Measurements from ENCODE around the gene KTN1.

The KTN1 gene

GRCh38 chr14:55611859-55612258 is 31.9 kb downstream of the KTN1 start:
- peaks cover 31% of the 10 kb centered on the region for H3K4me1 ChIP-seq (ENCODE audit: control insufficient read depth, insufficient read depth, low read length)
- H3K4me3 ChIP-seq (ENCODE audit: low read depth, low read length): no peak overlapping the region
- H3K27ac ChIP-seq (ENCODE audit: low read depth, low read length): no peak overlapping the region
- no peak overlapping the region for H3K9ac ChIP-seq (ENCODE audit: low read length)
- H3K36me3 ChIP-seq (ENCODE audit: control insufficient read depth, insufficient read depth, low read length): peaks cover 35% of the 10 kb centered on the region
- H3K27me3 ChIP-seq (ENCODE audit: control insufficient read depth, insufficient read depth, low read length): no peaks in the 10 kb centered on the region
- no peaks in the 10 kb centered on the region for H3K9me3 ChIP-seq (ENCODE audit: control insufficient read depth, insufficient read depth, low read depth, low read length)

DNA sequence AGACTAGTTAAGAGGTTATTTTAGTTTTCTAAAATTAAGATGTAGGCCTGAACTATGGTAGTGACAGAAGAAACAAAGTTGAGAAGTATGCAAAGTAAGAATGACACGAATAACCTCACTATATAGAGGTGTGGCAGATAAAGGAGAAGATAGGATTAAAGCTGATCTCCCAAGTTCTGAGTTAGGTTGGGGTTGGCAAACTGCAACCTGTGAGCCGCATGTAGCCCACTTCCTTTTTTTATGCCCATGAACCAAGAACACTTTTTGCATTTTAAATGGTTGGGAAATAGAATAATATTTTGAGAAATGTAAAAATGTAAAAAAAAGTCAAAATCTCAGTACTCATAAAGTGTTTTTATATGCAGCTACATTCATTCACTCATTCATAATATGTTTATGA is 34.3 kb downstream of the KTN1 start:
- no peak overlapping the region for H3K27ac ChIP-seq (ENCODE audit: low read depth, low read length)
- H3K4me3 ChIP-seq (ENCODE audit: low read depth, low read length): no peak overlapping the region
- H3K4me1 ChIP-seq (ENCODE audit: control insufficient read depth, insufficient read depth, low read length): peaks cover 12% of the 10 kb centered on the region
- peaks cover 59% of the 10 kb centered on the region for H3K36me3 ChIP-seq (ENCODE audit: control insufficient read depth, insufficient read depth, low read length)
- peaks cover 8% of the 10 kb centered on the region for H3K9me3 ChIP-seq (ENCODE audit: control insufficient read depth, insufficient read depth, low read depth, low read length)
- H3K9ac ChIP-seq (ENCODE audit: low read length): no peak overlapping the region
- no peaks in the 10 kb centered on the region for H3K27me3 ChIP-seq (ENCODE audit: control insufficient read depth, insufficient read depth, low read length)

DNA sequence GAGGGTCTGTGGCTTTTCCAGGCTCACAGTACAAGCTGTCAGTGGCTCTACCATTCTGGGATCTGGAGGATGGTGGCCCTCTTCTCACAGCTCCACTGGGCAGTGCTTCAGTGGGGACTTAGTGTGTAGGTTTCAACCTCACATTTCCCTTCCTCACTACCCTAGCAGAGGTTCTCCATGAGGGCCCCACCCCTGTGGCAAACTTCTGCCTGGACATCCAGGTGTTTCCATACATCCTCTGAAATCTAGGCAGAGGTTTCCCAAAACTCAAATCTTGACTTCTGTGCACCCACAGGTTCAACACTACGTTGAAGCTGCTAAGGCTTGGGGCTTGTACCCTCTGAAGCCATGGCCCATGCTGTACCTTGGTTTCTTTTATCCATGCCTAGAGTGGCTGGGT is 40.3 kb downstream of the KTN1 start:
- Histone ChIP-seq H3K36me3 (ENCODE audit: control insufficient read depth, insufficient read depth, low read length) (peaks cover 90% of the 10 kb centered on the region), H3K27ac (ENCODE audit: low read depth, low read length) (no peak overlapping the region), H3K4me3 (ENCODE audit: low read depth, low read length) (no peak overlapping the region), H3K9ac (ENCODE audit: low read length) (no peak overlapping the region), H3K4me1 (ENCODE audit: control insufficient read depth, insufficient read depth, low read length) (no peaks in the 10 kb centered on the region), H3K9me3 (ENCODE audit: control insufficient read depth, insufficient read depth, low read depth, low read length) (peaks cover 21% of the 10 kb centered on the region), H3K27me3 (ENCODE audit: control insufficient read depth, insufficient read depth, low read length) (no peaks in the 10 kb centered on the region)

DNA sequence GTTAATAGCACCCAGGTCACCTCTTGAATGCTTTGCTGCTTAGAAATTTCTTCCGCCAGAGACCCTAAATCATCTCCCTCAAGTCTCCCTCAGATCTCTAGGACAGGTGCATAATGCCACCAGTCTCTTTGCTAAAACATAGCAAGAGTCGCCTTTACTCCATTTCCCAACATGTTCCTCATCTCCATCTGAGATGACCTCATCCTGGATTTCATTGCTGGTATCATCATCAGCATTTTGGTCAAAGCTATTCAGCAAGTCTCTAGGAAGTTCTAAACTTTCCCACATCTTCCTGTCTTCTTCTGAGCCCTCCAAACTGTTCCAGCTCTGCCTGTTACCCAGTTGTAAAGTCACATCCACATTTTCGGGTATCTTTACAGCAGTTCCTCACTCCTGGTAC is 41.0 kb downstream of the KTN1 start:
- Histone ChIP-seq H3K9ac (ENCODE audit: low read length) (no peak overlapping the region), H3K4me3 (ENCODE audit: low read depth, low read length) (no peak overlapping the region), H3K36me3 (ENCODE audit: control insufficient read depth, insufficient read depth, low read length) (peaks cover 88% of the 10 kb centered on the region), H3K4me1 (ENCODE audit: control insufficient read depth, insufficient read depth, low read length) (no peaks in the 10 kb centered on the region), H3K9me3 (ENCODE audit: control insufficient read depth, insufficient read depth, low read depth, low read length) (peaks cover 21% of the 10 kb centered on the region), H3K27me3 (ENCODE audit: control insufficient read depth, insufficient read depth, low read length) (no peaks in the 10 kb centered on the region), H3K27ac (ENCODE audit: low read depth, low read length) (no peak overlapping the region)

GRCh38 chr14:55621391-55621790 is 41.4 kb downstream of the KTN1 start:
- no peaks in the 10 kb centered on the region for H3K27me3 ChIP-seq (ENCODE audit: control insufficient read depth, insufficient read depth, low read length)
- no peak overlapping the region for H3K4me3 ChIP-seq (ENCODE audit: low read depth, low read length)
- H3K36me3 ChIP-seq (ENCODE audit: control insufficient read depth, insufficient read depth, low read length): peaks cover 87% of the 10 kb centered on the region
- no peak overlapping the region for H3K9ac ChIP-seq (ENCODE audit: low read length)
- H3K27ac ChIP-seq (ENCODE audit: low read depth, low read length): no peak overlapping the region
- no peaks in the 10 kb centered on the region for H3K4me1 ChIP-seq (ENCODE audit: control insufficient read depth, insufficient read depth, low read length)
- H3K9me3 ChIP-seq (ENCODE audit: control insufficient read depth, insufficient read depth, low read depth, low read length): peaks cover 21% of the 10 kb centered on the region

DNA sequence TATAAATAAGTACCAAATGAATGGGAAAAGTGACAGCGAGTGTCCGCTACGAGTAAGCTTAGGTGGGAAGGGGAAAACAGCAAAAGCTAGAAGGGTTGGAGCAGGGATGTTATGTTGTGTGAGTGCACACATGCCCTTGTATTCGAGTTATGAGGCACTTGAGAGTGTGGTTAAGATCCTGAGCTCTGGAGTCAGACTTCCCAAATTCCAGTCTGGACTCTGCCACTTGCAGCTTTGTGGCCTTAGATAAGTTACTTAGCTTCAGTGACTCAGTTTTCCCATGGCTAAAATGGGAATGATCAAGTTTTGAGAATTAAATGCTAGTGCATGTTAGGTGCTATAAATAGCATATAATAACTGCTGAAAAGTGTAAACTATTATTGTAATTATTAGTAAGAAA is 44.9 kb downstream of the KTN1 start:
- no peaks in the 10 kb centered on the region for H3K27me3 ChIP-seq (ENCODE audit: control insufficient read depth, insufficient read depth, low read length)
- peaks cover 7% of the 10 kb centered on the region for H3K9me3 ChIP-seq (ENCODE audit: control insufficient read depth, insufficient read depth, low read depth, low read length)
- H3K27ac ChIP-seq (ENCODE audit: low read depth, low read length): no peak overlapping the region
- no peaks in the 10 kb centered on the region for H3K4me1 ChIP-seq (ENCODE audit: control insufficient read depth, insufficient read depth, low read length)
- no peak overlapping the region for H3K9ac ChIP-seq (ENCODE audit: low read length)
- H3K4me3 ChIP-seq (ENCODE audit: low read depth, low read length): no peak overlapping the region
- peaks cover 82% of the 10 kb centered on the region for H3K36me3 ChIP-seq (ENCODE audit: control insufficient read depth, insufficient read depth, low read length)

DNA sequence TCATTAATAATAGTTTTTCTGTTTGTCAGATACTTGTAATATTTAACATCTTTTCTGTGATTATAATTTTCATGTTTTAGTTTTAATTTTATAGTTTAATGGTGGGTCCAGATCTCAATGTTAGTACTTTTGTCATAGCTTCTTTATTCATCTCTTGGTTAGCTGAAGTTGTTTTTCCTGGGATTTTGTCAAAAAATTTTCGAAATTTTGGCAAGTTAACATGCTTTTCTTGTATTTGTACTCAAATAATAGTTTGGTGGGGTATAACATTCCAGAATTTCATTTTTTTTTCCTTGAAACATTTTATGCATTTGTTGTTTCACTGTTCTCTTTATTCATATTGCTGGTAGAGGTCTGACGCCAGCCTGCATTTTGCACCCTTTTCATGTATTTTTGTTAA is 45.5 kb downstream of the KTN1 start:
- Histone ChIP-seq H3K27me3 (ENCODE audit: control insufficient read depth, insufficient read depth, low read length) (no peaks in the 10 kb centered on the region), H3K9me3 (ENCODE audit: control insufficient read depth, insufficient read depth, low read depth, low read length) (peaks cover 2% of the 10 kb centered on the region), H3K4me3 (ENCODE audit: low read depth, low read length) (no peak overlapping the region), H3K4me1 (ENCODE audit: control insufficient read depth, insufficient read depth, low read length) (no peaks in the 10 kb centered on the region), H3K9ac (ENCODE audit: low read length) (no peak overlapping the region), H3K36me3 (ENCODE audit: control insufficient read depth, insufficient read depth, low read length) (peaks cover 82% of the 10 kb centered on the region), H3K27ac (ENCODE audit: low read depth, low read length) (no peak overlapping the region)

DNA sequence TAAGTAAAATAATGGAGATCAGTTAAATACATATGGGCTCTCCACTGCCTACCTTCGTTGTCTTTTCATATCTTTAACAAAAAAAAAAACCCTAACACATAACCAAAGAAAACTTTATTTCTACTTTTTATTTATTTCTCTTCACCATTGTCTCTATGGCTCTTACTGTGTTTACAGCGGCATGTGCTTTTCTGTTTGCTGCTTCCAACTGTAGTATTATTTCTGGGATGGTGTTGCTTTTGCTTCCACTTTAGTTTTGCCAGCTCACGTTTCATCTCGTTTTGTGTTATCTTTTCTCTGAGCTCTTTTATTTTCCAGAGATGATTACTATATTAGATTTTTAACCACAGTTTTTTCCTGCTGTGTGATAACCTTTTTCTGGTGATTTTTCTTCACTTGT is 46.1 kb downstream of the KTN1 start:
- no peaks in the 10 kb centered on the region for H3K9me3 ChIP-seq (ENCODE audit: control insufficient read depth, insufficient read depth, low read depth, low read length)
- H3K4me3 ChIP-seq (ENCODE audit: low read depth, low read length): no peak overlapping the region
- no peaks in the 10 kb centered on the region for H3K4me1 ChIP-seq (ENCODE audit: control insufficient read depth, insufficient read depth, low read length)
- H3K27me3 ChIP-seq (ENCODE audit: control insufficient read depth, insufficient read depth, low read length): no peaks in the 10 kb centered on the region
- no peak overlapping the region for H3K27ac ChIP-seq (ENCODE audit: low read depth, low read length)
- no peak overlapping the region for H3K9ac ChIP-seq (ENCODE audit: low read length)
- H3K36me3 ChIP-seq (ENCODE audit: control insufficient read depth, insufficient read depth, low read length): peaks cover 82% of the 10 kb centered on the region

DNA sequence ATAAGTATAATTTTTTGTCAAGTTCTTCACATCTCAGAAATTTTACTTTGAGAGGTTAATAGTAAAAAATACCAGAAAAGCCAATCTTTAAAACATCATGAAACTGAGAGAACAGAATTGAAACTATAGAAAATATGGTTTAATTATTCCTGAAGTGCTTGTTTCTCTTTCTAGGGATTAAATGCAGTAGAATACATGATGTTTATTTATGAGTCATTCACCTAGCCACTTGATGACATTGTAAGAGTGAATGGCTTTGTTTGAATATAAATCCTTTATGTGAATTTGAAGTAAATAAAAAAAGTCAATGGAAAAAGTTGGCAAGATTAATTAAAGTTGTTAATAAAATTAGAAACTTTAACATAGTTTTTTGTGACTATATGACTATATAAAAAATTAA is 48.4 kb downstream of the KTN1 start:
- H3K27ac ChIP-seq (ENCODE audit: low read depth, low read length): no peak overlapping the region
- no peaks in the 10 kb centered on the region for H3K9me3 ChIP-seq (ENCODE audit: control insufficient read depth, insufficient read depth, low read depth, low read length)
- peaks cover 67% of the 10 kb centered on the region for H3K36me3 ChIP-seq (ENCODE audit: control insufficient read depth, insufficient read depth, low read length)
- H3K4me1 ChIP-seq (ENCODE audit: control insufficient read depth, insufficient read depth, low read length): no peaks in the 10 kb centered on the region
- no peaks in the 10 kb centered on the region for H3K27me3 ChIP-seq (ENCODE audit: control insufficient read depth, insufficient read depth, low read length)
- no peak overlapping the region for H3K4me3 ChIP-seq (ENCODE audit: low read depth, low read length)
- H3K9ac ChIP-seq (ENCODE audit: low read length): no peak overlapping the region

- H3K9ac ChIP-seq (ENCODE audit: low read length): no peak overlapping the region
- no peak overlapping the region for H3K4me3 ChIP-seq (ENCODE audit: low read depth, low read length)
- H3K9me3 ChIP-seq (ENCODE audit: control insufficient read depth, insufficient read depth, low read depth, low read length): no peaks in the 10 kb centered on the region
- H3K4me1 ChIP-seq (ENCODE audit: control insufficient read depth, insufficient read depth, low read length): peaks cover 19% of the 10 kb centered on the region
- no peak overlapping the region for H3K27ac ChIP-seq (ENCODE audit: low read depth, low read length)
- peaks cover 94% of the 10 kb centered on the region for H3K36me3 ChIP-seq (ENCODE audit: control insufficient read depth, insufficient read depth, low read length)
- no peaks in the 10 kb centered on the region for H3K27me3 ChIP-seq (ENCODE audit: control insufficient read depth, insufficient read depth, low read length)
Observed at GRCh38 chr14:55638665-55639064, 58.7 kb downstream of the KTN1 start.

DNA sequence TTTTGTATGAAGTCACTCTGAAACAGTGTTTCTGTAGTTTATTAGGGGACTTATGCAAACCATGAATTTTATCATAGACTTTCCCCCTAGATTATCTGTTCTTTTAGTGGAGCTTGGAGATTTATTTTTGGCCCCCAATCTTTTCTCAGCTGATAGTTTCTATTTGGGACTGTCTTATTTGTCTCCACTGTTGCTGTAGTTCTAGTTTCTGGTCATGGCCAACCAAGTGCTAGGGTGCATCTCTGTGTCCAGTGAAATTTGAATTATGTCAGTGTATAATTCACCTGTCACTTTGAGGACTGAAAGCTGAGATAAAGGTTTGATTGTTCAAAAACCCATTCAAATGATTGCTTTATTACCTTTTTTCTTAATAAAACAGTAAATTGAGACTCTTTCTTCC is 61.3 kb downstream of the KTN1 start:
- Histone ChIP-seq H3K9ac (ENCODE audit: low read length) (no peak overlapping the region), H3K27me3 (ENCODE audit: control insufficient read depth, insufficient read depth, low read length) (no peaks in the 10 kb centered on the region), H3K4me1 (ENCODE audit: control insufficient read depth, insufficient read depth, low read length) (peaks cover 19% of the 10 kb centered on the region), H3K9me3 (ENCODE audit: control insufficient read depth, insufficient read depth, low read depth, low read length) (no peaks in the 10 kb centered on the region), H3K36me3 (ENCODE audit: control insufficient read depth, insufficient read depth, low read length) (peaks cover 89% of the 10 kb centered on the region), H3K4me3 (ENCODE audit: low read depth, low read length) (no peak overlapping the region), H3K27ac (ENCODE audit: low read depth, low read length) (peak overlapping the region; percentile 63; the same call in 1 of the 2 replicates)

- H3K36me3 ChIP-seq (ENCODE audit: control insufficient read depth, insufficient read depth, low read length): peaks cover 83% of the 10 kb centered on the region
- H3K27ac ChIP-seq (ENCODE audit: low read depth, low read length): peak overlapping the region; percentile 63
- H3K4me3 ChIP-seq (ENCODE audit: low read depth, low read length): no peak overlapping the region
- no peaks in the 10 kb centered on the region for H3K9me3 ChIP-seq (ENCODE audit: control insufficient read depth, insufficient read depth, low read depth, low read length)
- no peak overlapping the region for H3K9ac ChIP-seq (ENCODE audit: low read length)
- H3K27me3 ChIP-seq (ENCODE audit: control insufficient read depth, insufficient read depth, low read length): no peaks in the 10 kb centered on the region
- H3K4me1 ChIP-seq (ENCODE audit: control insufficient read depth, insufficient read depth, low read length): peaks cover 19% of the 10 kb centered on the region
Observed at GRCh38 chr14:55641954-55642353, 61.9 kb downstream of the KTN1 start.
